Right atrium auricular region (tissue), 2 donors: Measurements from ENCODE around the gene DNAJC27. TPM values are rescaled to one million over a fixed set of nuclear protein-coding genes. Genes with fewer than 3 reads are reported as not detected.

ENCODE experiments used
- DNase-seq: peaks from one replicate; pipeline ENCODE4 v3.0.0-alpha.2; 2019; ENCODE audit warnings: low spot score
- H3K27ac ChIP-seq, 2 donors: fragments of 200-600 bp; sonication (generic); 1 replicate in 1 of 2; 2 replicates in 1 of 2; pipeline ENCODE4 v1.5.1; 2016 to 2019
- H3K27me3 ChIP-seq, 2 donors: fragments of 200-600 bp; sonication (generic); one replicate each; pipeline versions ENCODE4 v1.5.1 to v1.6.0; 2017 to 2019
- H3K36me3 ChIP-seq: fragments of 200-600 bp; sonication (generic); one replicate; pipeline ENCODE4 v1.5.1; 2016
- H3K4me1 ChIP-seq, 2 donors: fragments of 200-600 bp; sonication (generic); one replicate each; pipeline versions ENCODE4 v1.5.1 to v1.6.0; 2017 to 2019
- H3K4me3 ChIP-seq, 2 donors: fragments of 200-600 bp; sonication (generic); 1 replicate in 1 of 2; 2 replicates in 1 of 2; pipeline ENCODE4 v1.5.1; 2017 to 2019; ENCODE audit warnings: mild to moderate bottlenecking in 1 of 2, moderate library complexity in 1 of 2
- H3K9me3 ChIP-seq, 2 donors: fragments of 200-600 bp; sonication (generic); one replicate each; pipeline ENCODE4 v1.5.1; 2019
- total RNA-seq, 2 donors: library from RNA; depleted of rRNA; stranded (reverse); fragments of >200 nt; gene quantifications; one replicate each; pipeline ENCODE4 v1.1.0, GENCODE V29; 2016
- TF ChIP-seq, protein P1 (sequence below), 2 donors: fragments of 200-600 bp; sonication (generic); IDR thresholded peaks; one replicate each; pipeline ENCODE4 v1.5.1; 2019; ENCODE audit warnings: antibody characterized with exemption in 2 of 2

DNAJC27 gene
- total RNA-seq, 2 donors from 2014 or later: 7.3 to 7.5 TPM

DNA sequence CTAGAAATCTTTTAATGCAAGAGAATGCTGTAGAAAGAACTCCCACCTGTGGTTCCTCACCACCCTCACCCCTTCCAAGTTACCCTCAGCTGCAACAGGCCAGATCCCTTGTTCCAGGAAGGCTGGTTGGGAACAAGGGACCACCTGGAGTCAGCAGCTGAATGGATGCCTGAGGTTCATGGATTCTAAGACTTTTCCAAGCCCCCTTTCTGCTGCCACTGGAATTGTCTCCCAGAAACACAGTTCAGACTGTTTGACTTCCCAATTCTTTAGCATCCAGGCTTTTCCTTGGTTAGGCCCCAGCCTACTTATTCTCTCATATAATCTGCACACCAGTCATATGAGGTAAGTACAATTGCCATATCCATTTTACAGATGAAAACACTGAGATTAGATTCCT lies 43.7 kb downstream of the DNAJC27 start:
- H3K27ac ChIP-seq: no peak overlapping the region

GRCh38 chr2:24926602-24927252 lies 45.0 kb downstream of the DNAJC27 start:
- TF ChIP-seq, protein P1, sequence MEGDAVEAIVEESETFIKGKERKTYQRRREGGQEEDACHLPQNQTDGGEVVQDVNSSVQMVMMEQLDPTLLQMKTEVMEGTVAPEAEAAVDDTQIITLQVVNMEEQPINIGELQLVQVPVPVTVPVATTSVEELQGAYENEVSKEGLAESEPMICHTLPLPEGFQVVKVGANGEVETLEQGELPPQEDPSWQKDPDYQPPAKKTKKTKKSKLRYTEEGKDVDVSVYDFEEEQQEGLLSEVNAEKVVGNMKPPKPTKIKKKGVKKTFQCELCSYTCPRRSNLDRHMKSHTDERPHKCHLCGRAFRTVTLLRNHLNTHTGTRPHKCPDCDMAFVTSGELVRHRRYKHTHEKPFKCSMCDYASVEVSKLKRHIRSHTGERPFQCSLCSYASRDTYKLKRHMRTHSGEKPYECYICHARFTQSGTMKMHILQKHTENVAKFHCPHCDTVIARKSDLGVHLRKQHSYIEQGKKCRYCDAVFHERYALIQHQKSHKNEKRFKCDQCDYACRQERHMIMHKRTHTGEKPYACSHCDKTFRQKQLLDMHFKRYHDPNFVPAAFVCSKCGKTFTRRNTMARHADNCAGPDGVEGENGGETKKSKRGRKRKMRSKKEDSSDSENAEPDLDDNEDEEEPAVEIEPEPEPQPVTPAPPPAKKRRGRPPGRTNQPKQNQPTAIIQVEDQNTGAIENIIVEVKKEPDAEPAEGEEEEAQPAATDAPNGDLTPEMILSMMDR (IDR thresholded peaks at IDR 0.05): no peak
- peak overlapping the region; percentile 22 to 70 for H3K27ac ChIP-seq
- H3K9me3 ChIP-seq: no peaks in the 10 kb centered on the region
- DNase-seq: peak; percentile 89
- H3K4me1 ChIP-seq: peaks cover 0 to 19% of the 10 kb centered on the region in 2 donors
- H3K4me3 ChIP-seq: peak overlapping the region in 1 of 2 donors; percentile 31
- H3K36me3 ChIP-seq: no peaks in the 10 kb centered on the region
- H3K27me3 ChIP-seq: no peaks in the 10 kb centered on the region

More for the DNA sequence above, 43.7 kb downstream of the DNAJC27 start:
- H3K4me3 ChIP-seq: no peak overlapping the region
- no peaks in the 10 kb centered on the region for H3K9me3 ChIP-seq
- TF ChIP-seq, protein P1 (IDR thresholded peaks at IDR 0.05): no peak
- no peaks in the 10 kb centered on the region for H3K36me3 ChIP-seq
- no peaks in the 10 kb centered on the region for H3K27me3 ChIP-seq
- peaks cover 0 to 19% of the 10 kb centered on the region in 2 donors for H3K4me1 ChIP-seq
- no peak for DNase-seq

DNA sequence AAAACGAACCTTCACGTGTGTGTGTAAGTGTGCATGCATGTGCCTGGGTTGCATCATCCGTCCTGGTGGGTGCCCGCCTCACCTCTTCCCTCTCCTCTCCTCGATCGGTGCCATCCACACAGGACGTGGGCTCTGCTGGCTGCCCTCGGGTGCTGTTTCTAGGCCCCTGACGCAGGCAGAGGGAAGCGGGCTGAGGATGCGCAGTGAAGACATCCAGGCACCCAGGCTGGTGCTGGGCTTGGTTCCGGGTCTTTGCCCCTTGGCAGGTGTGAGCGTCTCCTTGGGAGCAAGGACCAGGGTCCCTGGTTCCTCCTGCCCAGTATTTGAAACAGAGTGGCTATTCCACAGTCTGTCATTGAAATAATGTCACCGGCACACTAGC lies 45.5 kb downstream of the DNAJC27 start:
- H3K27ac ChIP-seq: peak overlapping the region; percentile 22 to 70

DNA sequence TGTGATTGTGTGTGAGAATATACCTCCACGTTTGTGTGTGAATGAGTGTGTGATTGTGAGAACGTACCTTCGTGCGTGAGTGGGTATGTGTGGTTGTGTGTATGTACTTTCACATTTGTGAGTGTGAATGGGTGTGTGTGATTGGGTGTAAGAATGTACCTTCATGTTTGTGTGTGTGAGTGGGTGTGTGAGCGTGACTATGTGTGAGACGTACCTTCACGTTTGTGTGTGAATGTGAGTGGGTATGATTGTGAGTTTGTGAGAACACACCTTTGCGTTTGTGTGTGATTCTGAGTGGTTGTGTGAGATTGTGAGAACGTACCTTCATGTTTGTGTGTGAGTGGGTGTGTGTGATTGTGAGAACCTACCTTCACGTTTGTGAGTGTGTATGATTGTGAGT lies 45.9 kb downstream of the DNAJC27 start:
- no peak for DNase-seq
- Histone ChIP-seq H3K4me1 (peaks cover 0 to 20% of the 10 kb centered on the region in 2 donors), H3K36me3 (no peaks in the 10 kb centered on the region), H3K27me3 (no peaks in the 10 kb centered on the region), H3K9me3 (no peaks in the 10 kb centered on the region), H3K27ac (no peak overlapping the region), H3K4me3 (no peak overlapping the region)
- TF ChIP-seq, protein P1 (IDR thresholded peaks at IDR 0.05): no peak

More for the DNA sequence above, 45.5 kb downstream of the DNAJC27 start:
- Histone ChIP-seq H3K27me3 (no peaks in the 10 kb centered on the region), H3K9me3 (no peaks in the 10 kb centered on the region), H3K4me1 (peaks cover 0 to 19% of the 10 kb centered on the region in 2 donors), H3K4me3 (peak overlapping the region in 1 of 2 donors; percentile 31), H3K36me3 (no peaks in the 10 kb centered on the region)
- TF ChIP-seq, protein P1 (IDR thresholded peaks at IDR 0.05): no peak
- no peak for DNase-seq

DNA sequence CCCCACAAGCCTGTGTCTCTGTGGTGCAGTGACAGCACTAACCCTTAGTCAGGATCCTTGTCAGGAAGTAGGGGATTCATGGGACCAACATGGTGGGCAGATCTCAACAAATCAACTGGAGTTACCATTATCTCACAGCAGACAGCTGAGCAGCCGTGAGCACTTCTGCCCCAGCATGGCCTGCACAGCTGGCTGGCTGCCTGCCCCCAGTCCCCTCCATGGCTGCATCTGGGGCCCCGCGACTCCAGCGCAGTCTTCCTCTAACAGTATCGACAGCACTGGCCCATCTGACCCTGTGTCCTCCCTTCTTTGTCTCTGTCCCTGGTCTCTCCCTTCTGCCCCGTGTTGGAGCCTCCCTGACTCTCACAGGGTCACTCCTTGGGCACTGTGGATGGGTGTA lies 47.0 kb downstream of the DNAJC27 start:
- peaks cover 0 to 21% of the 10 kb centered on the region in 2 donors for H3K4me1 ChIP-seq

More for the DNA sequence above, 47.0 kb downstream of the DNAJC27 start:
- Histone ChIP-seq H3K27ac (no peak overlapping the region), H3K4me3 (no peak overlapping the region), H3K27me3 (no peaks in the 10 kb centered on the region), H3K9me3 (no peaks in the 10 kb centered on the region), H3K36me3 (no peaks in the 10 kb centered on the region)
- TF ChIP-seq, protein P1 (IDR thresholded peaks at IDR 0.05): no peak
- DNase-seq: no peak
